Activated naive CD8-positive, alpha-beta T cell treated with anti-CD3 and anti-CD28 coated beads for 36 hours (primary cell): Measurements from ENCODE around the gene TUBB. TPM values are rescaled to one million over a fixed set of nuclear protein-coding genes. Genes with fewer than 3 reads are reported as not detected.
"Not testable (repeated sequence)": the region's sequence is repeated elsewhere in the genome, so short reads cannot be mapped to it uniquely, and the experiment has no call there.

Experiments used
- DNase-seq: peaks from one replicate; pipeline ENCODE4 v3.0.0; 2021
- H3K27ac Mint-ChIP-seq: one replicate; pipeline ENCODE4 v1.8.0; 2022; ENCODE audit warnings: mild to moderate bottlenecking, moderate library complexity, mixed read lengths
- H3K27me3 Mint-ChIP-seq: one replicate; pipeline ENCODE4 v1.8.0; 2022; ENCODE audit warnings: mild to moderate bottlenecking, mixed read lengths
- H3K36me3 Mint-ChIP-seq: one replicate; pipeline ENCODE4 v1.8.0; 2021; ENCODE audit warnings: mild to moderate bottlenecking, mixed read lengths
- H3K4me1 Mint-ChIP-seq: one replicate; pipeline ENCODE4 v1.8.0; 2021; ENCODE audit warnings: mixed read lengths
- H3K4me3 Mint-ChIP-seq: one replicate; pipeline ENCODE4 v1.8.0; 2022; ENCODE audit warnings: mild to moderate bottlenecking, moderate library complexity, mixed read lengths
- H3K9me3 Mint-ChIP-seq: one replicate; pipeline ENCODE4 v1.8.0; 2022; ENCODE audit warnings: mixed read lengths
- total RNA-seq, 2 experiments: library from RNA; stranded (reverse); gene quantifications; one replicate each; pipeline ENCODE4 v1.2.3, GENCODE V29; 2021

The TUBB gene
- total RNA-seq, 2 experiments from 2014 or later, result 1,515 to 1,538 TPM

- Mint-ChIP-seq H3K9me3 (no peaks in the 10 kb centered on the region), H3K4me1 (peaks cover 43% of the 10 kb centered on the region), H3K4me3 (peak overlapping the region; percentile 97), H3K36me3 (peaks cover 64% of the 10 kb centered on the region), H3K27ac (peak overlapping the region; percentile 100), H3K27me3 (peaks cover 16% of the 10 kb centered on the region)
- peak; percentile 73 for DNase-seq
Observed at GRCh38 chr6:30722280-30723112, 2.3 kb downstream of the TUBB start.

GRCh38 chr6:30723159-30723842, 3.1 kb downstream of the TUBB start:
- H3K27me3 Mint-ChIP-seq, result peaks cover 16% of the 10 kb centered on the region
- H3K4me3 Mint-ChIP-seq, result peak overlapping the region; percentile 97
- H3K4me1 Mint-ChIP-seq, result peaks cover 40% of the 10 kb centered on the region
- H3K9me3 Mint-ChIP-seq, DNase-seq: not testable (repeated sequence)
- H3K27ac Mint-ChIP-seq, result peak overlapping the region; percentile 100
- peaks cover 62% of the 10 kb centered on the region for H3K36me3 Mint-ChIP-seq

- H3K4me3 Mint-ChIP-seq, result peak overlapping the region; percentile 97
- peaks cover 62% of the 10 kb centered on the region for H3K36me3 Mint-ChIP-seq
- not testable (repeated sequence) for DNase-seq, H3K9me3 Mint-ChIP-seq
- peaks cover 16% of the 10 kb centered on the region for H3K27me3 Mint-ChIP-seq
- H3K4me1 Mint-ChIP-seq, result peaks cover 35% of the 10 kb centered on the region
- peak overlapping the region; percentile 100 for H3K27ac Mint-ChIP-seq
Observed at GRCh38 chr6:30723843-30724741, 3.9 kb downstream of the TUBB start.

GRCh38 chr6:30724906-30725667, 4.9 kb downstream of the TUBB start:
- no peak for DNase-seq
- H3K4me1 Mint-ChIP-seq, result peaks cover 33% of the 10 kb centered on the region
- H3K27ac Mint-ChIP-seq, result peak overlapping the region; percentile 100
- peaks cover 16% of the 10 kb centered on the region for H3K27me3 Mint-ChIP-seq
- H3K36me3 Mint-ChIP-seq, result peaks cover 61% of the 10 kb centered on the region
- peak overlapping the region; percentile 97 for H3K4me3 Mint-ChIP-seq
- no peaks in the 10 kb centered on the region for H3K9me3 Mint-ChIP-seq

GRCh38 chr6:30725713-30726505, 5.8 kb downstream of the TUBB start:
- H3K4me1 Mint-ChIP-seq, result peaks cover 42% of the 10 kb centered on the region
- no peaks in the 10 kb centered on the region for H3K9me3 Mint-ChIP-seq
- no peak overlapping the region for H3K4me3 Mint-ChIP-seq
- peaks cover 59% of the 10 kb centered on the region for H3K36me3 Mint-ChIP-seq
- DNase-seq, result no peak
- peak overlapping the region; percentile 25 for H3K27ac Mint-ChIP-seq
- H3K27me3 Mint-ChIP-seq, result peaks cover 9% of the 10 kb centered on the region

- Mint-ChIP-seq H3K4me3 (no peak overlapping the region), H3K27ac (peak overlapping the region; percentile 25), H3K36me3 (peaks cover 52% of the 10 kb centered on the region), H3K27me3 (peaks cover 4% of the 10 kb centered on the region), H3K9me3 (no peaks in the 10 kb centered on the region), H3K4me1 (peaks cover 47% of the 10 kb centered on the region)
- no peak for DNase-seq
Observed at GRCh38 chr6:30726506-30727413, 6.6 kb downstream of the TUBB start.

GRCh38 chr6:30727920-30728553, 7.9 kb downstream of the TUBB start:
- H3K4me1 Mint-ChIP-seq, result peaks cover 46% of the 10 kb centered on the region
- H3K27me3 Mint-ChIP-seq, result peaks cover 4% of the 10 kb centered on the region
- H3K4me3 Mint-ChIP-seq, result peak overlapping the region; percentile 29
- no peak for DNase-seq
- H3K36me3 Mint-ChIP-seq, result peaks cover 44% of the 10 kb centered on the region
- H3K9me3 Mint-ChIP-seq, result no peaks in the 10 kb centered on the region
- peak overlapping the region; percentile 75 for H3K27ac Mint-ChIP-seq

- H3K27ac Mint-ChIP-seq, result peak overlapping the region; percentile 54
- peaks cover 36% of the 10 kb centered on the region for H3K4me1 Mint-ChIP-seq
- peaks cover 35% of the 10 kb centered on the region for H3K36me3 Mint-ChIP-seq
Observed at GRCh38 chr6:30730601-30731435, 10.7 kb downstream of the TUBB start.

GRCh38 chr6:30732237-30732943, 12.2 kb downstream of the TUBB start:
- Mint-ChIP-seq H3K27ac (no peak overlapping the region), H3K36me3 (peaks cover 46% of the 10 kb centered on the region), H3K4me1 (peaks cover 50% of the 10 kb centered on the region), H3K27me3 (no peaks in the 10 kb centered on the region), H3K9me3 (peaks cover 8% of the 10 kb centered on the region), H3K4me3 (no peak overlapping the region)
- no peak for DNase-seq

More at GRCh38 chr6:30730601-30731435, 10.7 kb downstream of the TUBB start:
- peaks cover under 1% of the 10 kb centered on the region for H3K9me3 Mint-ChIP-seq
- peak overlapping the region; percentile 52 for H3K4me3 Mint-ChIP-seq
- H3K27me3 Mint-ChIP-seq, result no peaks in the 10 kb centered on the region
- peak; percentile 88 for DNase-seq

- Mint-ChIP-seq H3K36me3 (peaks cover 71% of the 10 kb centered on the region), H3K27me3 (no peaks in the 10 kb centered on the region), H3K4me3 (peak overlapping the region; percentile 68), H3K9me3 (peaks cover 11% of the 10 kb centered on the region), H3K27ac (peak overlapping the region; percentile 93), H3K4me1 (peaks cover 69% of the 10 kb centered on the region)
- DNase-seq, result no peak
Observed at GRCh38 chr6:30735668-30736314, 15.6 kb downstream of the TUBB start.

- no peak for DNase-seq
- Mint-ChIP-seq H3K36me3 (peaks cover 92% of the 10 kb centered on the region), H3K4me1 (peaks cover 78% of the 10 kb centered on the region), H3K27me3 (peaks cover 8% of the 10 kb centered on the region), H3K27ac (peak overlapping the region; percentile 93), H3K9me3 (peaks cover 11% of the 10 kb centered on the region), H3K4me3 (no peak overlapping the region)
Observed at GRCh38 chr6:30738532-30738931, 18.4 kb downstream of the TUBB start.
